Lower leg skin (tissue), 3 donors: ENCODE measurements around the gene SHISA6.

Experiments
- POLR2A ChIP-seq, 2 donors: fragments of 450-650 bp; IDR thresholded peaks; one replicate each; pipeline ENCODE4 v1.6.1; 2016 to 2017; ENCODE audit warnings: antibody characterized with exemption in 2 of 2, mild to moderate bottlenecking in 1 of 2, moderate library complexity in 1 of 2
- TF ChIP-seq, protein P1 (sequence below), 3 donors: fragments of 450-650 bp; IDR thresholded peaks; one replicate each; pipeline ENCODE4 v1.5.1; 2016; ENCODE audit warnings: antibody characterized with exemption in 3 of 3, mild to moderate bottlenecking in 3 of 3, moderate library complexity in 2 of 3

DNA sequence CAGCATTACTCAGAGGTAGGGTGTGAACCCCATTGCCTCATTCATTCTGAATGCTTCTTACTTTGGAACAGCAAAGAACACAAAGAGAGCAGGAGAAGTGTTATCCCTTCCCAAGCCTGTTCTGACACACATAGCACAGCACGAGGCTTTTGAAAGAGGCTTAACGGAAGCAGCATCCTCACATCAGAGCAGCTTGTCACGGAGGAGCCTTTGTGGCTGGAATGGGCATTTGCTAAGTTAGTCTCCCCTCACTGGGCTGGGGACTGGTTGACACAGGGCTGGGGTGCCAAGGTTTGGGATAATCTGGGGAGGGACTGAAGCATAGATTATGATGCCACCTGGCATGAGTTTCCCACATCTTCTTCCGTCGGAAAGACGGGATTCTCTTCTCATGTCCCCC is 189.7 kb downstream of the SHISA6 start:
- TF ChIP-seq, protein P1, sequence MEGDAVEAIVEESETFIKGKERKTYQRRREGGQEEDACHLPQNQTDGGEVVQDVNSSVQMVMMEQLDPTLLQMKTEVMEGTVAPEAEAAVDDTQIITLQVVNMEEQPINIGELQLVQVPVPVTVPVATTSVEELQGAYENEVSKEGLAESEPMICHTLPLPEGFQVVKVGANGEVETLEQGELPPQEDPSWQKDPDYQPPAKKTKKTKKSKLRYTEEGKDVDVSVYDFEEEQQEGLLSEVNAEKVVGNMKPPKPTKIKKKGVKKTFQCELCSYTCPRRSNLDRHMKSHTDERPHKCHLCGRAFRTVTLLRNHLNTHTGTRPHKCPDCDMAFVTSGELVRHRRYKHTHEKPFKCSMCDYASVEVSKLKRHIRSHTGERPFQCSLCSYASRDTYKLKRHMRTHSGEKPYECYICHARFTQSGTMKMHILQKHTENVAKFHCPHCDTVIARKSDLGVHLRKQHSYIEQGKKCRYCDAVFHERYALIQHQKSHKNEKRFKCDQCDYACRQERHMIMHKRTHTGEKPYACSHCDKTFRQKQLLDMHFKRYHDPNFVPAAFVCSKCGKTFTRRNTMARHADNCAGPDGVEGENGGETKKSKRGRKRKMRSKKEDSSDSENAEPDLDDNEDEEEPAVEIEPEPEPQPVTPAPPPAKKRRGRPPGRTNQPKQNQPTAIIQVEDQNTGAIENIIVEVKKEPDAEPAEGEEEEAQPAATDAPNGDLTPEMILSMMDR (IDR thresholded peaks at IDR 0.05) = no peak
- TF ChIP-seq POLR2A (IDR thresholded peaks at IDR 0.05) = no peak
